AG09319 (cell line): Measurements from ENCODE around the gene PHF13.

Experiments used
- DNase-seq: peaks from one replicate; pipeline ENCODE4 v3.0.0-alpha.2; 2010; ENCODE audit warnings: low read depth; ENCODE audit errors: extremely low read depth
- CTCF ChIP-seq: IDR thresholded peaks from 2 replicates; pipeline ENCODE4 v1.5.1; 2011; ENCODE audit warnings: low read depth, mild to moderate bottlenecking, inconsistent platforms, low read length, moderate library complexity

The PHF13 gene

GRCh38 chr1:6613361-6614018, at the start of gene PHF13:
PHF13 (plus strand) TSS chr1:6613731; CDS start chr1:6614067, 336 bp downstream.
- TF ChIP-seq CTCF = no peak
- DNase-seq = peak; percentile 98

GRCh38 chr1:6569033-6569432, 44.5 kb upstream of the PHF13 start:
- TF ChIP-seq CTCF = no peak
- DNase-seq = no peak

GRCh38 chr1:6570100-6570499, 43.4 kb upstream of the PHF13 start:
- no peak for DNase-seq
- TF ChIP-seq CTCF = no peak

DNA sequence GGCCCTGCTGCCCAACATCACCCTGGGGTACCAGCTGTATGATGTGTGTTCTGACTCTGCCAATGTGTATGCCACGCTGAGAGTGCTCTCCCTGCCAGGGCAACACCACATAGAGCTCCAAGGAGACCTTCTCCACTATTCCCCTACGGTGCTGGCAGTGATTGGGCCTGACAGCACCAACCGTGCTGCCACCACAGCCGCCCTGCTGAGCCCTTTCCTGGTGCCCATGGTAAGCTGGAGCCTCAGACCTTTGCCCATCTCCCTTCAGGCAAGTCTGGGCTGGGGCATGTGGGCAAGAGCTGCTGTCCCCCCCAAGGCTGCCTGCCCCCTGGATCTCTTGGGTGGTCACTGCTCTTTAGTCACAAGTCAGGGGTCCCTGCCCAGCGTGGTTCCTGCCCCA, 42.5 kb upstream of the PHF13 start:
- DNase-seq = no peak
- TF ChIP-seq CTCF = no peak

DNA sequence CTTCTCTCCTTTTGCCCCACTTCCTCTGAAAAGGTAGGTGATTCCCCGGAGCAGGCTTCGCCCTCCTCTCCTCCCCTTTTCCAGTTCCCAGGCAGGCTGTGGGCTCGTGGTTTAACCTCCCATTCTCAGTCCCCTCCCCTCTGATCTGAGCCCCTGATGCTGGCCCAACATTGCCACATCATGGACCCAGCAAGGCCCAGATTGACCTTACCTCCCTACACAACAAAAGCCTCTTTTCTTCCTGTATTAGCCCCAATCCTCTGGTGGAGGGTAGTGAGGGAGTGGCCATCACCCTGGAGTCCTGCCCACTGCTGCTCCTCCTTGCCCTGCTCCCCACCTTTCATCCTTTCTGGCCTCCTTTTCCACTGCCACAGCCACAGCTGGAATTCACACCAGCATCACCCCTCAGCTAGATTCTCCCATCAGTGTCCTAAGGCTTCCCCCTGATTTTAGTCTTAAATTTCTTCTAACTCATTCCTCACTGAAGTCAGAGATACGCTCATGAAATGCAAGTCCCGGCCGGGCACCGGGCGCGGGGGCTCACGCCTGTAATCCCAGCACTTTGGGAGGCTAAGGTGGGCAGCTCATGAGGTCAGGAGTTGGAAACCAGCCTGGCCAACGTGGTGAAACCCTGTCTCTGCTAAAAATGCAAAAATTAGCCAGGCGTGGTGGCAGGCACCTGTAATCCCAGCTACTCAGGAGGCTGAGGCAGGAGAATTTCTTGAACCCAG, 40.7 kb upstream of the PHF13 start:
- TF ChIP-seq CTCF = no peak
- no peak for DNase-seq

DNA sequence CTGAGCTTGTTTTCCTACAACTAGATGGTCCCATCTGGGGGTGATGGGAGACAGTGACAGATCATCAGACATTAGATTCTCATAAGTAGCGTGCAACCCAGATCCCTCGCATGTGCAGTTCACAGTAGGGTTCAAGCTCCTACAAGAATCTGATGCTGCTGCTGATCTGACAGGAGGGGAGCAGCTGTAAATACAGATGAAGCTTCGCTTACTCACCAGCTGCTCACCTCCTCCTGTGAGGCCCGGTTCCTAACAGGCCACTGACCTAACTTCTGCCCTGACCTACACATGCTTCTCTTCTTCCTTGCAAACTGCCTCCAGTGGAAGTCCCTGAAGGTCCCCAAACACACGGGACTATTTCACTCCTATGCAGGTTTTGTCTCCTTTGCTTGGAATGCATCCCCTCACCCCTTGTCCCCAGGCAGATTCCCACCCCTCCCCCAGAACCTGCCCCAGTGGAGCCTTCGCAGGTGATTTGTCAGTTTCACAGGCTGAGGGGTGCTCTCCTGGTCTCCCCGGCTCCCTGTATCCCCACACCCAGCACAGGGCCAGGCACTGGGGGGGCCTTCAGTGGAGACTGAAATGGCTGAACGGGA, 39.4 kb upstream of the PHF13 start:
- no peak for DNase-seq

More for the DNA sequence above, 39.4 kb upstream of the PHF13 start:
- TF ChIP-seq CTCF = no peak
